HG02973 (cell line): ENCODE data around the gene RAB5B.
A peak's percentile ranks its signal among the peaks of the same experiment; 100 is the strongest.
"Not testable (repeated sequence)": the region's sequence is repeated elsewhere in the genome, so short reads cannot be mapped to it uniquely, and the experiment has no call there.

ENCODE experiments used
- ATAC-seq: cut with Tn5 transposase; IDR thresholded peaks from one replicate; pipeline ENCODE4 v1.9.1; 2021; ENCODE audit warnings: moderate library complexity; ENCODE audit not compliant: unreplicated experiment

Gene RAB5B

DNA sequence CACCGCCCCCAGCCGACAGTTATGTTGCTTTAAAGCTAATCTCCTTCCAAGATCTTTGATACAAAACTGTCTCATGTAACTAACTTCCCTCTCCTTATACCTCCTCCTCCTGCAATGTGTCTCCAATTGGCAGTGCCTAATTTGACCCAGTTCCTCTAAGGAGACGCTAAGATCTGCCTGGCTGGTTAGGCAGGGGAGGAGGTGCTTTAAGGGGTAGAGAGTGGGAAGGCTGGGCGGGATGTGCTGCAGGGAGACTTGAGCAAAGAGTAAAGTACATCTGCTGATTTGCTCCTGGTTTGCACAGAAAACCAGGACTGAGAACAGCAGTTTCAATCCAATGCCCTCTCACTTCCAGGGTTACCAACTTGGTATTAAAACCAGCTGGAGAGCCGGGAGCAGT lies 39.6 kb downstream of the RAB5B start:
- no peak for ATAC-seq

GRCh38 chr12:56014205-56014604 lies 40.3 kb downstream of the RAB5B start:
- ATAC-seq = no peak

- ATAC-seq = no peak
These were observed 43.3 kb downstream of the RAB5B start for GRCh38 chr12:56017181-56017580.

DNA sequence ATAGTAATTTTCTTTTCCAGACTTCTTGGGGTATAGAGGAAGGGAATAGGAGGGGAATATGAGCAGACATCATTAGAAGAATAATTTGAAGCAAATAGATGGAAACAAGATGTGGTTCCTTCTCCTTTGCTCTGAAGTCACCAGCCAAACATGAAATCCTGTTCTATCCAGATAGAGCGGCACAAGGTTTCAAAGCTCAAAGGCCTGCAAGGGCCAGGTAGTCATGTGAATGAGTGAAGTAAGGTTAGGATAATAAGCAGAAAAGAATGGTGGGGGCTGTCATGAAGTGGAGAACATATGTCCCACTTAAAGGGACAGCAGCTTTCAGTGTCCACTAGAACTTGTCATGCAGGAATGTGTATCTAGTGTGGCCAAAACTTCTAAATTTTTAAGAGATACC lies 44.5 kb downstream of the RAB5B start:
- no peak for ATAC-seq

DNA sequence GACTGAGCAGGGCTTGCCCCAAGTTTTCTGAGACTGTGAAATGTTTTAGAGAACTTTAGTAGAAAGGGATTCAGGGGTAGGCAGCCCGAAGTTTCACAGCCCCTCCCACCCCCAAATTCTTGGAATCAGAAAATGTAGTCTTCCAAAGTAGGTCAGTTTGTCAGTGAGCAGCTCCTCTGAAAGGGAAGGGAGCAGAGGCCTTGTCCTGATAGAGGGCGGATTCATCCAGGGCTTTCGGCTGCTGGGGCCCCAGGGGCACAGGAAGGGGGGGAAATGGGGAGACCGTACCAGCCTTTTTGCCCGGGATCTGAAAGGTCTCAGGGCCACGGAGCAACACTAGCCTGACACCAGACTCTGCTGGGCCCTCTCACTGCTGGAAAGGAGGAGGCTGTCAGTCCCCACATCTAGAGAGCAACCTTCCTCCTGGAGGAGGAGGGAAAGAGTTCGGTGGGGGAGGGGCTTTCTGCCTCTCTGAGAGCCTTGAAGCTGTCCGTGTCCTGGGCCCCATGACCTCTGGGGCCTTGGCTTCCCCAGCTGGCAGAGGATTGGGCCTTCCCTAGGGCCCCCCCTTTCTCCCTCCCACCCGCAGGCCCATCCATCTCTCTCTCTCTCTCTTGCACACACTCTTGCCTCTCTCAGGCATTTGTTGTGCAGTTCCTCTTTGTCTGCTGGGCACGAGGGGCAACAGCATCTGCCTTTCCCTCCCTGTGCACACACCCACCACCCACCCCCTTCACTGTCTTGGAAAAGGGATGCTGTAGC lies 46.7 kb downstream of the RAB5B start, which contains the start of gene IKZF4:
IKZF4 (plus strand) TSS at position 621 of the 762 bp plus-strand sequence. CDS start 451 bp downstream, outside the sequence.
- no peak for ATAC-seq

DNA sequence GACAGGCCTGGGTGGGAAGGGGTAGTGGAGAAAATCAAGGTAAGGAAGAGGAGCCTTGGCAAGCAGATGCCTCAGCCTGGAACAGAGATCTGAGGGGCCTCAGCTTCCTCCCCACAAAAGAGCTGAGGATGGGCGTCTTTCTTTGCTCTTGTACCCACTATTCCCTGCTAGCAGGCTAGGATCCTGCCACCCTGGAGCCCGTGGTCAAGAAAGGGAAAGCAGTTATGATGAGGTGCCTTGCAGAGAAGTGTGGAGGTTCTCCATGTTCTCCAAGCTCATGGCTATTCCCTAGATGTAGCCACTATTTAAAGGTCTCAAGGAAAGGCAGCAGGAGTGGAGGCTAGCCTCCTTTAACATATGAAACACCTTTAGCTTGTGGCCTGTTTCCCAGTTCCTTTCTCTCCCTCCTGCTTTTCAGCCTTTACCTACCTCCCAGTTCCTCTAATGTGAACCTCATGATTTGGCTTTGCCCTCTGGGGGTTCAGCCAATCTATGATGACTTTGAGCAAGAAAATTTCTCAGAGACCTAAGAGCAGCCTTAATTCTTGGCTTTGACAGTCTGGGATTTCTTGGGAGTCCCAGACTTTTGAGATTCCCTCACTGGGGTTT lies 48.1 kb downstream of the RAB5B start:
- no peak for ATAC-seq

- no peak for ATAC-seq
These were observed 54.8 kb downstream of the RAB5B start for GRCh38 chr12:56028511-56029165.

DNA sequence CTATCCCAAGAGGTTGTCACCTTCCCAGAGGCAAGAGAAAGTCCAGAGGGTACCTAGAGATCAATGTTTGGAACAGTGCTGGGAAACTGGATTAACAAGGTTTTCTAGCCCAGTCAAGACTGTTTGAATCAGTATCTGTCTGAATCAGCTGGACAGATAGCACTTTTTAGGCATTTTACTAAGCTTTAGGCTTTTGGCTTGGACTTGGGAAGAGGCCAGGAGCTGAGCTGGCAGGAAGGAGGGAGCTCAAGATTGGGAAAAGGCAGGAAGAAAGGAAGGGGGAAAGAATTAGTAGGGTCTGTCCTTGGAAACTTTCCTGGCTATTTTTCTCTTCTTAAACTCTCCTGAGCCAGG lies 55.3 kb downstream of the RAB5B start:
- ATAC-seq = no peak

GRCh38 chr12:56029666-56030293 lies 55.9 kb downstream of the RAB5B start:
- ATAC-seq = no peak

- no peak for ATAC-seq
These were observed 58.1 kb downstream of the RAB5B start for GRCh38 chr12:56031987-56032386.

- no peak for ATAC-seq
These were observed 60.9 kb downstream of the RAB5B start for GRCh38 chr12:56034586-56035332.

DNA sequence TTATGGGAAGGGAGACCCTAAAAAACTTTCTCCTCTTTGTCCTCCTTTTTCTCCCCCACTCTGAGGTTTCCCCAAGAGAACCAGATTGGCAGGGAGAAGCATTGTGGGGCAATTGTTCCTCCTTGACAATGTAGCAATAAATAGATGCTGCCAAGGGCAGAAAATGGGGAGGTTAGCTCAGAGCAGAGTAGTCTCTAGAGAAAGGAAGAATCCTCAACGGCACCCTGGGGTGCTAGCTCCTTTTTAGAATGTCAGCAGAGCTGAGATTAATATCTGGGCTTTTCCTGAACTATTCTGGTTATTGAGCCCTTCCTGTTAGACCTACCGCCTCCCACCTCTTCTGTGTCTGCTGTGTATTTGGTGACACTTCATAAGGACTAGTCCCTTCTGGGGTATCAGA lies 63.3 kb downstream of the RAB5B start:
- no peak for ATAC-seq

GRCh38 chr12:56038022-56038655 lies 64.3 kb downstream of the RAB5B start:
- no peak for ATAC-seq

- ATAC-seq = no peak
These were observed 66.3 kb downstream of the RAB5B start for GRCh38 chr12:56040151-56040550.

DNA sequence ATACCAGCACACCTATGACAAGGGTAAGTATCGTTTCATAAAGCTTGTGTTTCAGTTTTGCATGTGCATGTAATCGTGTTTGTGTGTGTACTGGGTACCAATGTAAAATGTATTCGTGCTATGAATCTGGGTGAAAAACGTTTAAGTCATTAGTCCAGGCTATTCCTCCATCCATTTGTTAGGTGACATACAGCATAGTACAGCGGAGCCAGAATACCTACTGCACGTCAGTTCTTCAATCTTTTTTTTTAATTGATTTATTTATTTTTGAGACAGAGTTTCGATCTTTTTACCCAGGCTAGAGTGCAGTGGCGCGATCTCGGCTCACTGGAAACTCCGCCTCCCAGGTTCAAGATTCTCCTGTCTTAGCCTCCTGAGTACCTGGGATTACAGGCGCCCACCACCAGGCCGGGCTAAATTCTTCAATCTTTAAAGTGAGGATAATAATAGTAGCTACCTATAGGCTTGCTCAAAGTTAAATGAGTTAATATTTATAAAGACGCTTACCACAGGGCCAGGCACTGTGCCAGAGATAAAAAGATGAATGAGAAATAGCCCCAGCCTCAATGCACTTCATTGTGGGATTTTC lies 67.2 kb downstream of the RAB5B start:
- no peak for ATAC-seq

- peak; percentile 93 for ATAC-seq
These were observed 67.9 kb downstream of the RAB5B start, which contains the start of gene RPS26 for GRCh38 chr12:56041552-56042429. TSS of gene RPS26 (plus strand) at chr12:56041918. CDS start at chr12:56042167, 249 bp downstream.

GRCh38 chr12:56042430-56042813 lies 68.5 kb downstream of the RAB5B start:
- not testable (repeated sequence) for ATAC-seq

- ATAC-seq = no peak
These were observed 69.0 kb downstream of the RAB5B start for GRCh38 chr12:56042843-56043242.
